GM08714 (cell line): ENCODE measurements around the gene PITPNC1.
"Not testable (repeated sequence)": the region's sequence is repeated elsewhere in the genome, so short reads cannot be mapped to it uniquely, and the experiment has no call there.

Experiments
- H3K4me3 ChIP-seq: fragments of 200-500 bp; sonication (Bioruptor generic); 2 replicates; pipeline ENCODE4 v1.5.1; 2014; ENCODE audit warnings: mild to moderate bottlenecking, low read length, inconsistent platforms
- ZNF274 ChIP-seq: IDR thresholded peaks from 2 replicates; pipeline ENCODE4 v1.6.1; 2012; ENCODE audit warnings: mild to moderate bottlenecking, low read depth, low read length

Gene PITPNC1

GRCh38 chr17:67425571-67426160, 48.6 kb downstream of the PITPNC1 start:
- no peak for TF ChIP-seq ZNF274
- no peak overlapping the region for H3K4me3 ChIP-seq

GRCh38 chr17:67427424-67427823, 50.3 kb downstream of the PITPNC1 start:
- no peak overlapping the region for H3K4me3 ChIP-seq
- TF ChIP-seq ZNF274: no peak

- not testable (repeated sequence) for H3K4me3 ChIP-seq
Observed at GRCh38 chr17:67430515-67430914, 53.4 kb downstream of the PITPNC1 start.

- H3K4me3 ChIP-seq: no peak overlapping the region
- no peak for TF ChIP-seq ZNF274
Observed at GRCh38 chr17:67431249-67432015, 54.4 kb downstream of the PITPNC1 start.

GRCh38 chr17:67433248-67433924, 56.3 kb downstream of the PITPNC1 start:
- no peak for TF ChIP-seq ZNF274
- H3K4me3 ChIP-seq: no peak overlapping the region

GRCh38 chr17:67434061-67434525, 57.0 kb downstream of the PITPNC1 start:
- no peak overlapping the region for H3K4me3 ChIP-seq
- TF ChIP-seq ZNF274: no peak

GRCh38 chr17:67435122-67435521, 58.0 kb downstream of the PITPNC1 start:
- no peak for TF ChIP-seq ZNF274
- no peak overlapping the region for H3K4me3 ChIP-seq

GRCh38 chr17:67435786-67436185, 58.7 kb downstream of the PITPNC1 start:
- no peak overlapping the region for H3K4me3 ChIP-seq
- TF ChIP-seq ZNF274: no peak

GRCh38 chr17:67436233-67436632, 59.2 kb downstream of the PITPNC1 start:
- H3K4me3 ChIP-seq: no peak overlapping the region
- TF ChIP-seq ZNF274: no peak

- no peak for TF ChIP-seq ZNF274
- H3K4me3 ChIP-seq: no peak overlapping the region
Observed at GRCh38 chr17:67438667-67439066, 61.6 kb downstream of the PITPNC1 start.

- TF ChIP-seq ZNF274: no peak
- no peak overlapping the region for H3K4me3 ChIP-seq
Observed at GRCh38 chr17:67439269-67439668, 62.2 kb downstream of the PITPNC1 start.

GRCh38 chr17:67440277-67441051, 63.4 kb downstream of the PITPNC1 start:
- TF ChIP-seq ZNF274: no peak
- no peak overlapping the region for H3K4me3 ChIP-seq

- no peak for TF ChIP-seq ZNF274
- H3K4me3 ChIP-seq: no peak overlapping the region
Observed at GRCh38 chr17:67441052-67441895, 64.2 kb downstream of the PITPNC1 start.

GRCh38 chr17:67441896-67442219, 64.8 kb downstream of the PITPNC1 start:
- no peak for TF ChIP-seq ZNF274
- no peak overlapping the region for H3K4me3 ChIP-seq
